HUDEP-2 (cell line): ENCODE data around the gene KRT4.
A peak's percentile ranks its signal among the peaks of the same experiment; 100 is the strongest.
"Not testable (repeated sequence)": the region's sequence is repeated elsewhere in the genome, so short reads cannot be mapped to it uniquely, and the experiment has no call there.

Experiments used
- DNase-seq, 76 experiments: peaks; one replicate each; lab custom pipeline; 2025; ENCODE audit not compliant: unreplicated experiment in 76 of 76; lab: John Stamatoyannopoulos, UW

Gene KRT4

GRCh38 chr12:52813885-52814709 is at the start of gene KRT4:
Gene KRT4, minus strand, starts transcription at chr12:52814116. Its CDS starts 58 bp downstream, at chr12:52814058.
- no peak for DNase-seq

DNA sequence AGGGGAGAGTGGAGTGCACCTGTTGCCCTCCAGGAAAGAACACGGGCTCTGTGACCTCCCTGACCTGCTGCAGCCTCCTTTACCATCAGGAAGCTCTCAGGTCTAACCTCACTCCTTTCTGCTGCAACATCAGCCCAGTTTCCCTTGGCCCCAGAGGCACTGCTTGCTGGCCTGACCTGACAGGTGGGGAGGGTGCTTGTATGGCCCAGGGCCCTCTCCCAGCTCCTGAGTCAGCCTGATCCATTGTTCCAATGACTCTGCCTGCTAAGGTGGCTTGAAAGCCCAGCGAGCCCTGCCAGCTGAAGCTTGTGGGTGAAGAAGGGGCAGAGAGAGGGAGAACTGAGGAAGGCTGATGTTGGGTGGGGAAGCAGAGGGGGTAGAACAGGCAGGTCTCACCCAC is 48.1 kb upstream of the KRT4 start:
- no peak for DNase-seq

DNA sequence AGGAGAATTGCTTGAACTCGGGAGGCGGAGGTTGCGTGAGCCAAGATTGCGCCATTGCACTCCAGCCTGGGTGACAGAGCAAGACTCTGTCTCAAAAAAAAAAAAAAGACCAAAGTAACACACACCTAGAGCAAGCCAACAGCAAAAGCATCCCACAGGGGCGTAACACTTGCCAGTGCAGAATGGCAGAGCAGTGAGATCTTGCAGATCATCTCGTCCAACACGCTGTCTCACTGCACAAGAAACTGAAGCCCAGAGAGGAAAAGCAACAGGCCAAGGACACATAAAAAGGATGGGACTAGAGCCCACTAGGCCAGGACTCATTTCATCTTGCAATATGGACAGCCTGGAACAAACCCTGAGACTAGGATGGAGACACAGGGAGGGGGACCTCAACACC is 47.6 kb upstream of the KRT4 start:
- DNase-seq: no peak

GRCh38 chr12:52860102-52860823 is 46.3 kb upstream of the KRT4 start:
- DNase-seq: no peak

DNA sequence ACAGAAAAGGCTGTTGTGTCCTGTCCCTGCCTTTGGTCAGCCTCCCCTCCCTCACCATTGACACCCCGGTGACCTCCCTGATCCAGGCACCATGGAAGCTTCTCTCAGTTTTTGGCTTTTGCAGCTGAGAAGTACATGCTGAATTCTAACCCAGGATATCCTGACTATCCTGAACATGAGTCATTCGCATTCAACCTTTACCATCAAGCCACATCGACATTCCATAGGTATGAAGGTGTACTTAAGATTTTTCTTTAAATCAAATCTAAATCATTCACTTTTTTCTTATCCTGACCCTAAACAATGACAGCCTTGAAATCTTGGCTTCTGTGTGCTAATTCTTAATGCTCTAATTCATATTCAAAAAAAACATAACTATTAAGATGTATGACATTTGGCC is 43.6 kb upstream of the KRT4 start:
- no peak for DNase-seq

GRCh38 chr12:52856787-52857186 is 42.9 kb upstream of the KRT4 start:
- no peak for DNase-seq

DNA sequence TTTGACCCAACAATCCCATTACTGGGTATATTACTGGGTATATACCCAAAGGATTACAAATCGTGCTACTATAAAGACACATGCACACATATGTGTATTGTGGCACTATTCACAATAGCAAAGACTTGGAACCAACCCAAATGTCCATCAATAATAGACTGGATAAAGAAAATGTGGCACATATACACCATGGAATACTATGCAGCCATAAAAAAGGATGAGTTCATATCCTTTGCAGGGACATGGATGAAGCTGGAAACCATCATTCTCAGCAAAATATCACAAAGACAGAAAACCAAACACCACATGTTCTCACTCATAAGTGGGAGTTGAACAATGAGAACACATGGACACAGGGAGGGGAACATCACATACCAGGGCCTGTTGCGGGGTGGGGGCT is 42.2 kb upstream of the KRT4 start:
- not testable (repeated sequence) for DNase-seq

DNA sequence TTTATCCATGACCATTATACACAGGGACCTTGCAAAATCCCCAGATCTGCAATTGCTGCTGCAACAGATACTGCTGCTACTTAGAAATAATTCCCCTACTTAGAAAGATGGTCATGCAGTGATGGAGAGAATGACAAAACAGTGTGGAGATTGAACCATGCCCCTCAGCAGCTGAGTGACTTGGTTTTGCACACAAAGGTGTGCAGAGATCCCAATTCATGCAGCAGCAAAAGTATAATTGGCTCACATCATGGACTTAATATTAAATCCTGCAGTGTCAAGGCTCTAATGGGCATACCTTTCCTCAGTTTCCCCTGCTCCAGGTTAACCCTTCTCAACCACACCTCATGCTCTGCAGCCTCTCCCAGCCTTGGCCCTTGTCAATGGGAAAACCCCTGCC is 37.9 kb upstream of the KRT4 start:
- no peak for DNase-seq

- DNase-seq: no peak
These were observed 36.8 kb upstream of the KRT4 start for GRCh38 chr12:52850681-52851080.

- no peak for DNase-seq
These were observed 35.6 kb upstream of the KRT4 start for GRCh38 chr12:52849511-52849910.

DNA sequence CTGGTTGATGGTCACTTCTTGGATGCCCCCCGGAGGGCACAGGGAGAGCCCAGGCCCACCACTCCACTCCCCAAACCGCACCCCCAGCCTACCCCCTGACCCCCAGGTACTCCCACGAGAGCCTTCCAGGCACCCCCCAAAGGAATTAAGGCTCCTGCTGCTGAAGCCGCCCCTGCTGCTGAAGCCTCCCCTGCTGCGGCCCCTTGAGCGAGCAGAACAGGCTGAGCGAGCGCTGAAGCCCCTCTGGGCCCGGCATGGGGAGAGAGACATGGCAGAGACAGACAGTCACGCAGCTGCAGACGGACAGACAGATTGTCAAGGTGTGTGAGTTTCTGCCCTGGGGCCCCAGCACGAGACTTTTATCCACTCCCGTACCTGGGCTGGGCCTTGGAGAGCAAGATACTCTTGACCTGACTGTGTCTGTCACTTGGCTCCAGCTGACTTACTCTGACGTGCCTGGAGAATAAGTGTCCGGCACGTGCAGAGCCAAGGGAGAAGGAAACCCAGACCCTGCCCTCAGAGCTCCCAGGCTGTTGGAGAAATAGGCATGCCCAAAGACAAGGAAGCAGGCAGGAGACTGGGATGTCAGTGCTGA is 34.8 kb upstream of the KRT4 start, which contains the start of gene KRT78:
Gene KRT78, minus strand, starts transcription at position 334 of the 595 bp plus-strand sequence. Its CDS starts 64 bp downstream, at position 270.
- DNase-seq: no peak

DNA sequence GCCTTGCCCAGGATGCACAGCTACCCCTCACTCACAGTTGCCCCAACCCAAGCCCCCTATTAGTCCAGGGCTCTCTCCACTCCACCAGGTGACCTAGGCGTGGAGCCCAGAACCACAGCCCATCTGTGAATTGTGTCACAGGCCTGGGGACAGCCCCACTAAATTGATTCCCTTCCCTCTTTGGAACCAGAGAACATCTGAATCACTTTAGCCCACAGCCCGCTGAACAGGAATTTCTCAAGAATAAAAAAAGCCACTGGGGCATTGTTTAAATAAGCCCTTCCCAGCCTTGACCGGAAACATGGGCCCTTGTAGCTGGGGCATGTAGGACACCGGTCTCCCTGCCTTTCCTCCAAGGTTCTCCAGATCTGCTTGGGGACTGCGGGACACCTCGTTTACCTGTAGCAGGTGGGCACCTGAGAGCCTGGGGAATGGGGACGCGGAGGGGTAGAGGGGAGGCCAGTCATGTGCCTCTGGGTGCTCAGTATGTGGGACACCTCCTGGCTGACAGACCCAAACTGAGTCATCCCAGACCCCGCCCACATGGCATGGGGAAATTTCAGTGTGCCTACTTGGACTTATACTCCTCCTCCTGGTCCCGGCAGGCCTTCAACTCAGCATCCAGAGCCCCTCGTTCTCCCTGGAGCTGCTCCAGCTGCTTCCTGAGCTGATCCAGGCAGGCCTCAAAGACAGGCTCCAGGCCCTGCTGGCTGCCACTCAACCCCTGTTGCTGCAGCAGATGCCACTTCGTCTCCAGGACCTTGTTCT is 33.6 kb upstream of the KRT4 start:
- DNase-seq: no peak

DNA sequence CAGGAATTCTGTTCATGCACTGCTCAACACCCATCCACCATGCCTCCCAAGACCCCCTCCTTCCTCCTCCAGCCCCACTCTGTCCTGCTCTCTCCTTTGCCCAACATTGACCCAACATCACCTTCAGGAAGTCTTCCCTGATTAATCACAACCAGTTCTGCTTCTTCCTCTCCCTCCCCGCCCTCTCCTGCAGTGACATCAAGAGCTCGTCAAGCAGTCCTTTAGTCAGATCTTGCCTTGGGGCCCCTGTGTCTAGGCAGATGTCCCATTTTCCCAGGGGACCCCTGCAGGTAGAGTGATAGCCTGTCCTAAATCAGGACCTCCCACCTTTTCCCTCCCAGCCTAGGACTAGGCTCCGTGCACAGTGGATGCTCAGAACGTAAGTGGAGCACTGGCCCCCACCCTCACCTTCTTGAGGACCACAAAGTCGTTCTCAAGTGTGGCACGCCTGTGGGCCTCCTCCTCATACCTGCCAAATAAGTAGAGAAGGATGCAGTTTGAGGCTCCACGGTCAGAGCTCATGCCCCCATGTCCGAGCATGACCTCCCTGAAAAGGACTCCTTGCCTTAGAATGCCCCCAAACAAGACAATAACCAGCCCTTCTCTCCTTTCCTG is 32.5 kb upstream of the KRT4 start:
- no peak for DNase-seq

GRCh38 chr12:52845946-52846345 is 32.0 kb upstream of the KRT4 start:
- DNase-seq: no peak

- DNase-seq: no peak
These were observed 30.5 kb upstream of the KRT4 start for GRCh38 chr12:52844386-52844785.

- no peak for DNase-seq
These were observed 25.7 kb upstream of the KRT4 start for GRCh38 chr12:52839436-52840105.

DNA sequence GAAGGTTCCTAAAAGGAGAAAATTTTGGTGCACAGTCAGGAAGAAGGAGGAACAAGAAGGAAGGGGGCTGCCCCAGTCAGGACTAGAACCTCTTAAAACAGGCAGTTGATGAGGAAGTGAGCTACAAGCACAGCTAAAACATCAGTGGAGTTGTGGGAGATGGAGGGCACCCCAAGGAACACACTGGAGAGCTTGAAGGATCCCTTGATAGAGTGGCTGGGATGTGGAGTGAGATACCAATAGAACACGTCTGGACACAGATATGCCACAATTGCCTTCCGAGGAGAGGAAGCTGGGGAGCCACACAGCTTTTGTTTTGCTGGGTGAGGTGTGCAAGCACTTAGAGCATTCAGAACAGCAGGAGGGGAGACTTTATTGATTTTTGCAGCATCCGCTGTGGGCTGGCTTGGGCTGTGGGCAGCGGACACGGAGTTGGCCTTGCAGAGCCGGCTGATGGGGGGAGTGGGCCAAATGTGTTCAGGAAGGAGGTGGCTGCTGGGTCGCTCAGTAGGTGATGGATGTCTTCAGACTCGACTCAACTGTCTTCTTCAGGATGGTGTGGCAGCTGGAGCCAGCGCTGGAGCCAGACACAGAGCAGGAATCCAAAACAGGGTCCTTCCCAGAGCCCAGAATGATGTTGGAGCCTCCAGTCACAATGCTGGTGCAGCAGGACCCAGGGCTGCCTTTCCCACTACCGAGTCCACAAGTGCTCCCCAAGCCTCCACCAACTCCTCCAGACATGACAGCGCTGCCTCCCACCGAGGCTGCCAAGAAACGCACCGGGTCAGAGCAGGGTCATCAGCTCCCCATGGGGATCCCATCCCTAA is 24.9 kb upstream of the KRT4 start:
- DNase-seq: peak in 1 of 76 experiments; percentile 3

GRCh38 chr12:52837781-52838608 is 24.1 kb upstream of the KRT4 start:
- no peak for DNase-seq
